ENCODE results near the gene AGAP1. TPM values are rescaled to one million over a fixed set of nuclear protein-coding genes. Genes with fewer than 3 reads are reported as not detected.

The AGAP1 gene
- total and polyA plus RNA-seq, 11 donors: 5.9 to 21.6 (median 18.9) TPM

DNA sequence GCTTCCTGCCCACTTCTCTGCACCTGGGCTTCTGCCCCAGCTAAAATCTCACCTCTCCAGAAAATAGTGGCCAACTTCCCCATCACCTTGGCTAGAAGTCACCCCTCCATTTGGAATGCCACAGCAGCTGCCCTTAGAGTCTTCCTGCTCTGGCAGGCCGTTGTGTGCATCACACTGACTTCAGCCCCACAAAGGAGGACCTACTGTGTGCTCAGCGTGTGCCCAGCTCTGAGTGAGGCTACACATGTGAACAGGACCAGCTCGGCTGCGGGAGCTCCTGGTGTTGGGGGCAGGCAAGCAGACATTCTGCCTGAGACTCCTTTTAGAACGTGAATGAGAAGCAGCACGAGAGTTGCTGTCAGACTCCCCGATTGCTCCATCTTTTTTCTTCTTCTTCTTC, 78.7 kb downstream of the AGAP1 start:
- intact Hi-C loops (cut with DNase I): loop anchor here in 1 of 10 donors (5.0 kb wide), 1 partner anchor 75 kb away; no protein-coding TSS in a partner anchor
- no peak for TF ChIP-seq POLR2A (IDR thresholded peaks at IDR 0.05)
- TF ChIP-seq, protein P1, sequence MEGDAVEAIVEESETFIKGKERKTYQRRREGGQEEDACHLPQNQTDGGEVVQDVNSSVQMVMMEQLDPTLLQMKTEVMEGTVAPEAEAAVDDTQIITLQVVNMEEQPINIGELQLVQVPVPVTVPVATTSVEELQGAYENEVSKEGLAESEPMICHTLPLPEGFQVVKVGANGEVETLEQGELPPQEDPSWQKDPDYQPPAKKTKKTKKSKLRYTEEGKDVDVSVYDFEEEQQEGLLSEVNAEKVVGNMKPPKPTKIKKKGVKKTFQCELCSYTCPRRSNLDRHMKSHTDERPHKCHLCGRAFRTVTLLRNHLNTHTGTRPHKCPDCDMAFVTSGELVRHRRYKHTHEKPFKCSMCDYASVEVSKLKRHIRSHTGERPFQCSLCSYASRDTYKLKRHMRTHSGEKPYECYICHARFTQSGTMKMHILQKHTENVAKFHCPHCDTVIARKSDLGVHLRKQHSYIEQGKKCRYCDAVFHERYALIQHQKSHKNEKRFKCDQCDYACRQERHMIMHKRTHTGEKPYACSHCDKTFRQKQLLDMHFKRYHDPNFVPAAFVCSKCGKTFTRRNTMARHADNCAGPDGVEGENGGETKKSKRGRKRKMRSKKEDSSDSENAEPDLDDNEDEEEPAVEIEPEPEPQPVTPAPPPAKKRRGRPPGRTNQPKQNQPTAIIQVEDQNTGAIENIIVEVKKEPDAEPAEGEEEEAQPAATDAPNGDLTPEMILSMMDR (IDR thresholded peaks at IDR 0.05): no peak
- Histone ChIP-seq H3K27ac (no peak overlapping the region), H3K36me3 (peaks cover 0 to 5% (median 0%) of the 10 kb centered on the region in 9 donors), H3K4me1 (peaks cover 0 to 31% (median 11%) of the 10 kb centered on the region in 12 donors), H3K4me3 (no peak overlapping the region), H3K9me3 (peaks cover 0 to 10% (median 6%) of the 10 kb centered on the region in 12 donors), H3K27me3 (no peaks in the 10 kb centered on the region)
- WGBS, 4 donors: 93 to 98% (median 95%) methylated on average over 7 of the region's 7 CpGs
- no peak for DNase-seq
- ATAC-seq: no peak

DNA sequence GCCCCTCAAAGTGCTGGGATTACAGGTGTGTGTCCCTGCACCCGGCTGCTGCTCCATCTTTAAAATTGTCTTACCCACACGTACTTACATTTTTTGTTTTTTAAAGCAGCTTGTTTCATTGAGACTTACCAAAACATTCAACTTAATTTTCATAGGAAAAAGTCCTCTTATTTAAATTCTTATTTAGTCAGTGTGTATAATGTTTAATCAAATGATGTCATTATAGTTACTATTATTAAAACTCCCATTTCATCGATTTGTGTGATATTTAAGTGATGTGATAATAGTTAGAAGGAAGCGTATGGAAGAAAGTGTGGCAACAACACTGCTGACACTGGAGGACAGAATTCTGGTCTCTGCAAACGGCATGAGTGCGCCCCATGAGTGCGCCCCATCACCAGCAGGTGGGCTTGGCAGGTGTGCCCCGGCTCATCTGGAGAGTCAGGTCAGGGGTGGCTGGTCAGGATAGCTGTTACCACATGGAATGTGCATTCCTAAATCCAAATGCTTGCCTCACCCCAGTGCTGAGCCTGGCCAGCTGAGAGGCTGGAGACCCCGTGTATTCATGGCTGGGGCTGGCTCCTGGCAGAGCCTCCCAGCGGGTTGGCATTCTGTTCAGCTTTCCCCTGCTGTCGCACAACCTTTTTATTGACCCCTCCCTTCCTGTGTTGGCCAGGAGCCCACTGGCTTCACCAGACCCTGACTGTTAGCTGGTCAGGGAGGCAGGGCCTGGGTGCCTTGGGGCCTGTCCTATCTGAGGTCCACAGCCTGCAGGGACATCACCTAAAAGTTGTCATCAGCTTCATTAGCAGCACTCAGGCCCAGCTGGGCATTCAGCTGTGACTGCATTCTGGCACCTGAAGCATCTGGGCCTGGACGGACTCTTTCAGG, 79.7 kb downstream of the AGAP1 start:
- peak; percentile 45 to 86 (median 72) for DNase-seq
- H3K4me3 ChIP-seq: no peak overlapping the region
- ATAC-seq: peak; percentile 46 to 78 (median 72)
- H3K27me3 ChIP-seq: no peaks in the 10 kb centered on the region
- peaks cover 0 to 4% (median 2%) of the 10 kb centered on the region in 12 donors for H3K9me3 ChIP-seq
- no peak for TF ChIP-seq POLR2A (IDR thresholded peaks at IDR 0.05)
- TF ChIP-seq, protein P1 (IDR thresholded peaks at IDR 0.05): no peak
- intact Hi-C loops (cut with DNase I): loop anchor here in 1 of 10 donors (5.0 kb wide), 1 partner anchor 76 kb away; no protein-coding TSS in a partner anchor
- peaks cover 0 to 3% (median 0%) of the 10 kb centered on the region in 9 donors for H3K36me3 ChIP-seq
- H3K27ac ChIP-seq: no peak overlapping the region
- peaks cover 0 to 31% (median 14%) of the 10 kb centered on the region in 12 donors for H3K4me1 ChIP-seq
- 61 to 67% (median 64%) methylated on average over 12 of the region's 12 CpGs for WGBS, 4 donors

DNA sequence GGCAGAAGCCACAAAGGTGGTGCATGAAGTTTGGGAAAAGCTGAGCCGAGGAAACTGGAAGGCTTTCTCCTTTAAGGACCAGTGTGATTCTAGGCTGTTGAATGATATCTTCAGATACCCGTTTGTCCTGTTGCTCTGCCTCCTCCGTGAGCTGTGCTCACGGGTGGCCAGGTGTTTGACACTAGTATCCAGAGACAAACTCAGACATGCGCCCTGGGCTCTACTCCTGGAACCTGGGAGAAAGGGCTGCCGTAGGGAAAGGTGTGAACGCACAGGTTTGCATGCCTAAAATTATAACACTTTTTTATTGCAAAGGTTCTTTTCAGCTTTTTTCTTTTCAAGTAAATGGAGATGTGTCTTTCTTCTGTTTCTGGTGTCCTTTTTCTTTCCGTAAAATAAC, 81.6 kb downstream of the AGAP1 start:
- H3K9me3 ChIP-seq: no peaks in the 10 kb centered on the region
- WGBS, 4 donors: 78 to 85% (median 83%) methylated on average over 8 of the region's 8 CpGs
- H3K4me1 ChIP-seq: peaks cover 0 to 31% (median 14%) of the 10 kb centered on the region in 12 donors
- no peak for ATAC-seq
- no peak for TF ChIP-seq POLR2A (IDR thresholded peaks at IDR 0.05)
- TF ChIP-seq, protein P1 (IDR thresholded peaks at IDR 0.05): no peak
- intact Hi-C loops (cut with DNase I): no loop called here
- H3K27me3 ChIP-seq: no peaks in the 10 kb centered on the region
- H3K4me3 ChIP-seq: no peak overlapping the region
- no peak overlapping the region for H3K27ac ChIP-seq
- DNase-seq: no peak
- no peaks in the 10 kb centered on the region for H3K36me3 ChIP-seq

DNA sequence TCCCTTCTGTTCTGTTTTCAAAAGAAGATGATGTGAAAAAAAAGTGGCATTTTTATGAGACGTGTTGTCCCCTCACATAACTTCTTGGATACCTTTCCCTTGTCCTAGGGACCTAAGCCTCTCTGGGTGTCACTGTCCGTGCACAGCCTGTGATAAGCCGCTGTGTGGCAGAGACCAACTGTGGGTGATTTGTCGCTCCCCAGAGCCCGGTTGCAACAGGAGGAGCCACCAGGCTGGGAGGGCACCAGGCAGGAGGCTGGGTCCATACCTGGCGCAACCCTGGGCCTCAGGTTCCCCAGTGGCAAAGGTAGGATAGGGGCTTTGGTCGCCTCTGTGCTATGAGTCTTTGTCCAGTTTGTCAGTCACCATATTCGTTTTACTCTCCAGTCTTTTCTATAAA, 82.1 kb downstream of the AGAP1 start:
- Histone ChIP-seq H3K27me3 (no peaks in the 10 kb centered on the region), H3K27ac (no peak overlapping the region), H3K4me1 (peaks cover 0 to 31% (median 14%) of the 10 kb centered on the region in 12 donors), H3K4me3 (no peak overlapping the region), H3K36me3 (no peaks in the 10 kb centered on the region), H3K9me3 (no peaks in the 10 kb centered on the region)
- no peak for ATAC-seq
- DNase-seq: no peak
- WGBS, 4 donors: 76 to 84% (median 83%) methylated on average over 8 of the region's 8 CpGs
- intact Hi-C loops (cut with DNase I): no loop called here
- no peak for TF ChIP-seq POLR2A (IDR thresholded peaks at IDR 0.05)
- TF ChIP-seq, protein P1 (IDR thresholded peaks at IDR 0.05): no peak

Measured in heart left ventricle (tissue), 16 donors.